Fibroblast of pulmonary artery (primary cell): ENCODE data around the gene PRM1.

Source experiments
- DNase-seq: peaks from one replicate; pipeline ENCODE4 v3.0.0-alpha.2; 2010; ENCODE audit warnings: low read depth
- H3K4me3 ChIP-seq: replicated peaks from 2 replicates; pipeline ENCODE4 v1.5.1; 2011; ENCODE audit warnings: low read depth, mild to moderate bottlenecking, control low read depth, low read length, moderate library complexity
- TF ChIP-seq, protein P1 (sequence below): IDR thresholded peaks from 2 replicates; pipeline ENCODE4 v1.5.1; 2011; ENCODE audit warnings: mild to moderate bottlenecking, control low read depth, low read length, inconsistent platforms; ENCODE audit errors: missing control alignments

Gene PRM1

DNA sequence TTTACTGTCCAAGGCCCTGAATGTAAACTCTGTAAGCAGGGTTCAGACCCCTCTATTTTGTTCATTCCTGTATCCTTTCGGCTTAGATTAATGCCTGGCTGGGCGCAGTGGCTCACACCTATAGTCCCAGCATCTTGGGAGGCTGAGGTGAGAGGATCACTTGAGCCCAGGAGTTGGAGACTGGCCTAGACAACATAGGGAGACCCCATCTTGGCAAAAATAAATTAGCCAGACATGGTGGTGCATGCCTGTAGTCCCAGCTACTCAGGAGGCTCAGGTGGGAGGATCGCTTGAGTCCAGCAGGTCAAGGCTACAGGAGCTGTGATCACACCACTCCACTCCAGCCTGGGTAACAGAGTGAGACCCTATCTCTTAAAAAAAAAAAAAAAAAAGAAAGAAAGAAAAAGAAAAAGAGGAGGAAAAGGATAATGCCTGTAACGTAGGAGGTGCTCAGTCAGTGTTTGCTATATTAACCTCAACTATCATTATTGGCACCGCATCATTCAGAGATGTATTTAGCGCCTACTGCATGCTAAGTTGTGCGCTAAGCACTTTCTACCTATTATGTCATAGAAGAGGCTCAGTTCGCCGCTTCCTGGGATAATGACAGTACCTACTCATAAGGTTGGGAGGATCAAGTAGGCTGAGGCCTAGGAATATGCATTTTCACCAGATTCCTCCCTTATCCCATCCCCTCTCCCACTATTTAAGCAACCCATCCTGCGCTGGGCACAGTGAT is 30.2 kb downstream of the PRM1 start:
- DNase-seq, result peak; percentile 34

DNA sequence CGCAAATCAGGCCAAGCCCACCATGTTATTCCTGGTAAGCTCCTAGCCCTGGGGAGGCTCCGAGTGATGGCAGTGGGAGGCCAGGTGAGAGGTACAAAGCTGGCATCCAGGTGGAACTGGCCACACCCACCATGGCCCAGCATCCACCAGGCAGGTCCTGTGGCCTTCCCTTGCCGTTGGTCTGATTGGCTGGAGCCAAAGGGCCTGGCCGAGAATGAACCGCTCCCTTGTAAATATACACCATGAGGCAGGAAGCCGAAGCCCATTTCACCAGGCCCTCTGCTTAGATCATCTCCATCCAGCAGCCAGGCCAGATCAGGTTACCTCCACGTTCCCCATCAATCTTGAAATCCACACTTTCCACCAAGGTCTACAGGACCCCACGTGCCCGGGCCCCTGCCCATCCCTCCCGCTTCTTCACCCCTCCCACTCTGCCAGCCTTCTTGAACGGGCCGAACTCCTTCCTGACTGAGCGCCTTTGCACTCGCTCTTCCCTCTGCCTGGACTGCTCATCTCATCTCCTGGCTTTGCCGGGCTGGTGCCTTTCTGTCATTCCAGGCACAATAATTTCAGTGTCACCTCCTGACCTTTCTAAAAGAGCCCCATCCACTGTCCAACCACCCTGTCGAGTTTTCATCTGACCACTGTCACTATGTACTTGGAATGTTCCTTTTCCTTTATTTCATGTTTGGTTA is 30.9 kb downstream of the PRM1 start:
- TF ChIP-seq, protein P1, sequence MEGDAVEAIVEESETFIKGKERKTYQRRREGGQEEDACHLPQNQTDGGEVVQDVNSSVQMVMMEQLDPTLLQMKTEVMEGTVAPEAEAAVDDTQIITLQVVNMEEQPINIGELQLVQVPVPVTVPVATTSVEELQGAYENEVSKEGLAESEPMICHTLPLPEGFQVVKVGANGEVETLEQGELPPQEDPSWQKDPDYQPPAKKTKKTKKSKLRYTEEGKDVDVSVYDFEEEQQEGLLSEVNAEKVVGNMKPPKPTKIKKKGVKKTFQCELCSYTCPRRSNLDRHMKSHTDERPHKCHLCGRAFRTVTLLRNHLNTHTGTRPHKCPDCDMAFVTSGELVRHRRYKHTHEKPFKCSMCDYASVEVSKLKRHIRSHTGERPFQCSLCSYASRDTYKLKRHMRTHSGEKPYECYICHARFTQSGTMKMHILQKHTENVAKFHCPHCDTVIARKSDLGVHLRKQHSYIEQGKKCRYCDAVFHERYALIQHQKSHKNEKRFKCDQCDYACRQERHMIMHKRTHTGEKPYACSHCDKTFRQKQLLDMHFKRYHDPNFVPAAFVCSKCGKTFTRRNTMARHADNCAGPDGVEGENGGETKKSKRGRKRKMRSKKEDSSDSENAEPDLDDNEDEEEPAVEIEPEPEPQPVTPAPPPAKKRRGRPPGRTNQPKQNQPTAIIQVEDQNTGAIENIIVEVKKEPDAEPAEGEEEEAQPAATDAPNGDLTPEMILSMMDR, result no peak
- peak; percentile 58 for DNase-seq
- H3K4me3 ChIP-seq, result no peak overlapping the region

More for the DNA sequence above, 30.2 kb downstream of the PRM1 start:
- TF ChIP-seq, protein P1, result no peak
- H3K4me3 ChIP-seq, result no peak overlapping the region

DNA sequence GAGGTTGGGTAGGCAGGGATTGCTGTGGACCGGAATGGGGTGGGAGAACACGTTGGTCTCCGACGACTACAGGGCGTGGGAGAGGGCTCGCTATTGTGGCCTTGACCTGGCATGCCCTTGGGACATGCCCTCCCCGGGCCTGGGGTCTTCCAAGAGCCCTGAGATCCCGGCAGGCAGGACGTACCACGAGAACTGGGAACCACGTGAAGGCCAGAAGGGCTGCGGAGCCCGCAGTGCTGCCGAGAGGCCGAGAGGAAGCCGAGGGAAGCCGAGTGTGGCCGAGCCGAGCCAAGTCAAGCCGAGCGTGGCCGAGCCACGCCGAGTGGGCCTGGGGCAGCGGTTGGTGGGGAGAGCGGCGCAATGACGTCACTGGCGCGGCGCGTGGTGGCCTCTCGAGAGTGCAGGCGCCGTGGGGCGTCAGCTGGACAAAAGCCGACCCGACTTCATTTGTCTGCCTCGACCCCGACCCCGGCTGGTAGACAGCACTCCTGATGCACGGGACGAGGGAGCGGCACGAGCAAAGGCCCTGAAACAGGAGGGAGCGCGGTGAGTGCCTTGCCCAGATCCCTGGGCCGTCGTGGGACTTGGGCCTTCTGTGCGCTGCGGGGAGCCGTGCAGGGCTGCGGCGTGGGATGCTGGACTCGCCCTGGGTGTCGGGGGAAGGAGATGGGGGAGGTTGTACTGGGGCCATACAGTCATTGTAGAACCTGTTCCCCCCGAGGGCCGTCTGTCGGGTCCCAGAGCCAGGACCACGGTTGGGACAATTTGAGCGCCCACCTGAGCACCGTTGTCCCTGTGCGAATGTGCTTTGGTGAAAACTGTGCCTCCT is 31.7 kb downstream of the PRM1 start:
- H3K4me3 ChIP-seq, result no peak overlapping the region
- TF ChIP-seq, protein P1, result no peak
- DNase-seq, result no peak

DNA sequence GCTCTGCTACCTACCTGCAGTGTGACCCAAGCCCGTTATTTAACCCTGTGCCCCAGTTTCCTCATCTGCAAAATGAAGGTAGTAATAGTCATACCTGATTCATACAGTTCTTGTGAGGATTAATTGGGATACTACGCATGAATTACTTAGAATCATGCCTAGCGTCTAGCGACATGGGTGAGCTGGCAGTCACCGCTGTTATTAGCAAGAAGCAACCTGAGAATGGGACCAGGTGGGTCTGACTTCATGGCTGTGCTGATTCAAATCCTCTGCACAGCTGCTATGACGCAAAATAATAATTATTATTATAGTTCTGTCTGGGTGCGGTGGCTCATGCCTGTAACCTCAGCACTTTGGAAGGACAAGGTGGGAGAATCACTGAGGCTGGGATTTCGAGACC is 33.0 kb downstream of the PRM1 start:
- no peak overlapping the region for H3K4me3 ChIP-seq
- TF ChIP-seq, protein P1, result no peak
- DNase-seq, result no peak

DNA sequence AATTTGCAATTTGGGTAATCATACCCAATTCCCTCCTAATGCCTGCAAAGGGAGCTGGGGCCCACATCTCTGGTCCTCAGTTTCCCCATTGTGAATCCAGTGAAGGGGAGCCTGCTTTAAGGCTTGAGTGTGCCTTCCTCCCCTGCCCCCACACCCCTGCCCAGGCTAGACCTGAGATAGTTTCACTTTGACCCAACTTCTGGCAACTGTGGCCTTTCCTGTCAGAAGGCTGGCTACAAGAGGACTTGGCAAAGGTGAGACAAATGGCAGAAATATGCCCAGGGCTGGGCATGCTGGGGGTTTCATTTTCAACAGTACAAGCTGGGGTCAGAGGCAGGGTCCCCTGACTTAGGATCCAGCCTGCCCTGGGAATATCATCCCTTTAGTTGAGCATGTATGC is 35.1 kb downstream of the PRM1 start:
- no peak for DNase-seq
- H3K4me3 ChIP-seq, result no peak overlapping the region
- TF ChIP-seq, protein P1, result no peak

DNA sequence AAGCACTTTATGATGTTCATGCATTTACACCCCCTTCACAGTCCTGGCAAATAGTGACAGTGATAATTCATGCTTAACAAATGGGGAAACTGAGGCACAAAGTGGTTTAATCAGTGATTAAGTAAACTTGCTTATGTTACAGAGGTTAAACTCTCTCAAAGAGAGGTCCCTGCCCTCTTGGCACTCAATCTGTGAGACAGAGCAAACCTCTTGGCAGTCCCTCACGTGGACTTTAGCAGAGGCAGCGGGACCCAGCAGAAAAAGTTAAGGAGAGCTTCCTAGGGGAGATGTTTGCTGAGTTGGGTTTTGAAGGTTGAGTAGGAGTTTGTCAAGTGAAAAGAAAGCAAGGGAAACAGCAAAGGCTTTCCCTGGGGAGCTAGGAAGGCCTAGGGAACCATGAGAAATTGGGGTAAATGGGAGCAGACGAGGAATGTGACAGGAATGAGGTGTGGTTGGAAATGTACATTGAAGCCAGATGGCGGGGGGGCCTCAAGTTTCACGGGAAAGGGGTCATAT is 35.9 kb downstream of the PRM1 start:
- TF ChIP-seq, protein P1, result no peak
- no peak for DNase-seq
- no peak overlapping the region for H3K4me3 ChIP-seq
